Chondrocyte (in vitro differentiated cells): ENCODE results near the gene CACNA1C. TPM values are rescaled to one million over a fixed set of nuclear protein-coding genes. Genes with fewer than 3 reads are reported as not detected.

Source experiments
- DNase-seq: peaks from one replicate; pipeline ENCODE4 v3.0.0; 2021; ENCODE audit warnings: mixed read lengths, low spot score
- H3K27ac Mint-ChIP-seq: one replicate; pipeline ENCODE4 v1.8.0; 2021; ENCODE audit warnings: mild to moderate bottlenecking, moderate library complexity, mixed read lengths; ENCODE audit not compliant: unreplicated experiment
- H3K27me3 Mint-ChIP-seq: 2 replicates; pipeline ENCODE4 v1.8.0; 2021; ENCODE audit warnings: low read depth, mixed read lengths
- H3K36me3 Mint-ChIP-seq: 2 replicates; pipeline ENCODE4 v1.8.0; 2021; ENCODE audit warnings: low read depth, mixed read lengths
- H3K4me1 Mint-ChIP-seq: 2 replicates; pipeline ENCODE4 v1.8.0; 2021; ENCODE audit warnings: low read depth, mild to moderate bottlenecking, mixed read lengths
- H3K4me3 Mint-ChIP-seq: one replicate; pipeline ENCODE4 v1.8.0; 2021; ENCODE audit warnings: mild to moderate bottlenecking, moderate library complexity, mixed read lengths; ENCODE audit not compliant: unreplicated experiment
- H3K9me3 Mint-ChIP-seq: 2 replicates; pipeline ENCODE4 v1.8.0; 2021; ENCODE audit warnings: low read depth, mixed read lengths
- total RNA-seq: library from RNA; stranded (reverse); gene quantifications from 3 replicates; pipeline ENCODE4 v1.2.1, GENCODE V29; 2021
- TF ChIP-seq, protein P1 (sequence below): fragments of 200-600 bp; sonication (generic); IDR thresholded peaks from 2 replicates; pipeline ENCODE4 v1.5.0; 2021; ENCODE audit warnings: antibody characterized with exemption, mild to moderate bottlenecking, moderate library complexity

The CACNA1C gene
- total RNA-seq, 1 donor from 2014 or later = 27.0 TPM

DNA sequence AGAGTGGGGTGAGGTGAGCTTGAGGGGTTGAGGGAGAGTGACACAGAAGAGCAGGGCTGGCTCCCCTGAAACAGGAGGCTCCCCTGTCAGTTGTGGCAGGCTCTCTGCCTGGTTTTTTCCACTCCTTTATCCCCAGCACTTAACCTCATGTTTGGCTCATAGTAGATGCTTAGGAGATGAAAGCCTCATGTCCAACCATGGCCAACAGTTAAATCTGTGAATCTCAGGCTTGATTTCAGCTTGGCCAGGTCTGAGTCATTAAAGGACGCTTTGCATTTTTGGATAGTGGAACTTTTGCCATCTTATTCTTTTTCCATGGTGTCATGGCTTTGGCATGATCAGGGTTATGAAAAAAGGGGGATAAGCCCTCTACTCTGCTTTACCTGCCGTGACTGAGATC lies 117.2 kb downstream of the CACNA1C start:
- Mint-ChIP-seq H3K4me3 (no peak overlapping the region), H3K9me3 (peaks cover 12% of the 10 kb centered on the region), H3K27ac (no peak overlapping the region), H3K27me3 (no peaks in the 10 kb centered on the region), H3K4me1 (peaks cover 9% of the 10 kb centered on the region), H3K36me3 (peaks cover 7% of the 10 kb centered on the region)
- TF ChIP-seq, protein P1, sequence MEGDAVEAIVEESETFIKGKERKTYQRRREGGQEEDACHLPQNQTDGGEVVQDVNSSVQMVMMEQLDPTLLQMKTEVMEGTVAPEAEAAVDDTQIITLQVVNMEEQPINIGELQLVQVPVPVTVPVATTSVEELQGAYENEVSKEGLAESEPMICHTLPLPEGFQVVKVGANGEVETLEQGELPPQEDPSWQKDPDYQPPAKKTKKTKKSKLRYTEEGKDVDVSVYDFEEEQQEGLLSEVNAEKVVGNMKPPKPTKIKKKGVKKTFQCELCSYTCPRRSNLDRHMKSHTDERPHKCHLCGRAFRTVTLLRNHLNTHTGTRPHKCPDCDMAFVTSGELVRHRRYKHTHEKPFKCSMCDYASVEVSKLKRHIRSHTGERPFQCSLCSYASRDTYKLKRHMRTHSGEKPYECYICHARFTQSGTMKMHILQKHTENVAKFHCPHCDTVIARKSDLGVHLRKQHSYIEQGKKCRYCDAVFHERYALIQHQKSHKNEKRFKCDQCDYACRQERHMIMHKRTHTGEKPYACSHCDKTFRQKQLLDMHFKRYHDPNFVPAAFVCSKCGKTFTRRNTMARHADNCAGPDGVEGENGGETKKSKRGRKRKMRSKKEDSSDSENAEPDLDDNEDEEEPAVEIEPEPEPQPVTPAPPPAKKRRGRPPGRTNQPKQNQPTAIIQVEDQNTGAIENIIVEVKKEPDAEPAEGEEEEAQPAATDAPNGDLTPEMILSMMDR = no peak
- DNase-seq = no peak

DNA sequence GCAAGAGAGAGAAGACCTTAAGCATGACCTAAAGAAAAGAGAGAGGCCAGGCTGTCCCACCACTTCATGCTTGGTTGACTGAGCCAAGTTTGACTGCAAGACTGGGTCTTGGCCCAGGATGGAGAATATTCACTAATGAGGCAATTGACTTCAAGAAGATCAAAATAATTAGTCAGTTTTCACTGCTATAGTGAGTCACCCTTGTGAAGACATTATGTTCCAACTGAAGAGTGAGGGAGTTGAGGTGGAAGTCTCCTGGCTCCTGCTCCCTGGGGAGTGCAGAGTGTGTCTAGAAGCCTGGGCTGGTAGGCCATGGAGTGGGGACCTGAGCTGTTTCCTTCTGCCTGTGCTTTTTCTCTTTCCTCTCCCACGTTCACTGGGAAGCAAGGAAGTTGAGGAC lies 117.6 kb downstream of the CACNA1C start:
- H3K4me1 Mint-ChIP-seq = peaks cover 9% of the 10 kb centered on the region
- no peaks in the 10 kb centered on the region for H3K27me3 Mint-ChIP-seq
- TF ChIP-seq, protein P1 = no peak
- peaks cover 12% of the 10 kb centered on the region for H3K9me3 Mint-ChIP-seq
- no peak for DNase-seq
- H3K36me3 Mint-ChIP-seq = peaks cover 7% of the 10 kb centered on the region
- H3K27ac Mint-ChIP-seq = no peak overlapping the region
- H3K4me3 Mint-ChIP-seq = no peak overlapping the region

DNA sequence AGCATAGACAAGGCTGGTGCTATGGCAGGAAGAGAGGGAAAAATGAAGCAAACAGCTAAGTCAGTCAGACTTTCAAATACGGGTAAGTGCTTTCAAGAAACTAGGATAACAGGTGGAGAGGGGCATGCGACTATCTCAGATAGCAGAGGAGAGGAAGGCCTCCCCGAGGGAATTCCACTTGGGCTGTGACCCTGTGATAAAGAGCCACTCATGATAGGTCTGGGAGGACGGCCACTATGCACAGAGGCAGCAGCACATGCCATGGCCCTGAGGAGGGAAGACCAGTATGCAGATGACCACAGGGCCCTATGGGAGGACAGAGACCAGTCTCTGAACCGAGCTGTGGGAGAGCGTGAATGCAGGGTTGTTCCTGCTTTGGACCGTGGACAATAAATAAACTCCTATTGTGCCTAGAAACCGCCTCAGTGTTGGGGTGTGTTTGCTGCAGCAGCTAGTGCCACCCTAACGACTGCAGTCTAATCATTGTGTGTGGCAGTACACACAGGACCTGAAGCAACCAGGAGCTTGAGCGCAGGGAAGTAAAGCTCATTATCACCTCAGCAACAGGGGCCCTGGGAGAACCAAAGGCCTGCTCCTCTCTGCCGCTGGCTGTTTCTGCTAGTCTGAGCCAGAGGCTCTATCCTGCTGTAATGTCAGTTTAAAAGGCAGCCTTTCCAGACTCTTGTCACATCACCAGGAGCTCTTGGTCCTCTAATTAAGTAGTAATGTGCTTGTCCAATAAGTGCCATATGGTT lies 119.1 kb downstream of the CACNA1C start:
- Mint-ChIP-seq H3K27ac (no peak overlapping the region), H3K9me3 (peaks cover 8% of the 10 kb centered on the region), H3K36me3 (peaks cover 10% of the 10 kb centered on the region), H3K27me3 (no peaks in the 10 kb centered on the region), H3K4me1 (peaks cover 9% of the 10 kb centered on the region), H3K4me3 (no peak overlapping the region)
- TF ChIP-seq, protein P1 = no peak
- no peak for DNase-seq

DNA sequence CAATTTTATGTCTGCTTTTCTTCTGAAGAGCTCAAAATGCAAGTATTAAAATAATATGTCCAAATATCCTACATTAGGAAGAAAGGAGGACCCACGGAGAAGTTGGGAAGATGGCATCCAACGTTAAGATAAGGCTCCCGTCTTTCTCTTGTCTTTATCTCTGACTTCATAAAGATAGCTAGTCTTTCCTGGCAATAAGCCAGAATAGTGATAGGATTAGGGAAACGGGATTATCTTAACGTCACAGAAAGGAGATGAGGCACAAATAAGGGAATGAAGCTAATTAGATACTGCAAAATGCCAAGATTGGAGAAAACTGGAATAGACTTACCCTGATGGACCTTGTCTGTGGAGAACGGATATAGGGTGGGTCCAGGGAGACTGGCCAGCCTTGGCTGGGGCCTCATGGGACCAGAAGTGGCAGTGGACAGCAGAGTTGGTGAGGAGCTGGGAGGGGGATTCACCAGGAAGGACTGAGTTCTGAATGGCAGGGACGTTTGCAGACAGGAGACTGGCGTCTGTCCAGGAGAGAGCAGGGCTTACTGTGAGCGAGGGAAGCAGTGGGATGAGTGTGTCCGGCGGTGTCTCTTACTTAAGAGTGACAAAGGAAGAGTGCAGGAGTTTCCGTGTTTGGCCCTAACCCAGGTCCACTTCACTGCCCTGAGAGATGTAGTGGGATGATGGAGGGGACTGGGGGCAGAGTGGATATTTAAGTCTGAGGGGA lies 119.9 kb downstream of the CACNA1C start:
- peaks cover 8% of the 10 kb centered on the region for H3K36me3 Mint-ChIP-seq
- H3K4me1 Mint-ChIP-seq = peaks cover 11% of the 10 kb centered on the region
- H3K9me3 Mint-ChIP-seq = peaks cover 4% of the 10 kb centered on the region
- no peaks in the 10 kb centered on the region for H3K27me3 Mint-ChIP-seq
- no peak for DNase-seq
- H3K4me3 Mint-ChIP-seq = no peak overlapping the region
- TF ChIP-seq, protein P1 = no peak
- no peak overlapping the region for H3K27ac Mint-ChIP-seq

DNA sequence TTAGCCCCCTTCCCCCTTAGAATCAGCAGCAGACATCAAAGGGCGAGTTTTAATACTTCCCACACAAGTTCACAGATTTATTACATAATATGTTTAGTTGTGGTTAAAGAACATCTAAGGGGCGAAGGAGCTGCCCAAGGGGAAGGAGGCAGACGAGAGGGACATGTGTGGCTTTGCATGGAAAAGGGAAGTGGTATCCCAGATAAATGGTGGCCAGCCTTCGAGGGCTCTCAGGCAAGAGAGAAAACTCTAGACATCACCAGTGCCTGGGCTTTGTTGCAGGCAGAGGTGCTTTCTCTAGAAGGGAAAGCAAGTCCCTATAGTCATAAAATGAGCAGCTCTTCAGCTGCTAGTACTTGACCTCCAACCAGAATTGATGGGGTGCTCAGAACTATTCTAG lies 121.2 kb downstream of the CACNA1C start:
- Mint-ChIP-seq H3K27ac (no peak overlapping the region), H3K4me1 (peaks cover 17% of the 10 kb centered on the region), H3K36me3 (peaks cover 3% of the 10 kb centered on the region), H3K9me3 (no peaks in the 10 kb centered on the region), H3K4me3 (no peak overlapping the region), H3K27me3 (no peaks in the 10 kb centered on the region)
- TF ChIP-seq, protein P1 = no peak
- no peak for DNase-seq
